K562 (cell line): Measurements from ENCODE around the gene NUP210. TPM values are rescaled to one million over a fixed set of nuclear protein-coding genes. Genes with fewer than 3 reads are reported as not detected.

Source experiments
- ADNP ChIP-seq: fragments of 200-800 bp; sonication (Bioruptor generic); IDR thresholded peaks from 2 replicates; pipeline ENCODE4 v1.6.1; 2016; ENCODE audit warnings: missing genetic modification characterization, missing compliant biosample characterization
- C11orf30 ChIP-seq: fragments of 450-650 bp; IDR thresholded peaks from 2 replicates; pipeline ENCODE4 v1.6.1; 2016; ENCODE audit warnings: low read depth, mild to moderate bottlenecking
- COPS2 ChIP-seq: fragments of 450-650 bp; conservative IDR thresholded peaks from 2 replicates; pipeline ENCODE4 v1.6.1; 2016; ENCODE audit warnings: mild to moderate bottlenecking, moderate library complexity
- E2F1 ChIP-seq: sonication (generic); formaldehyde crosslinking; IDR thresholded peaks from 2 replicates; pipeline ENCODE4 v1.8.1; 2023; ENCODE audit warnings: mild to moderate bottlenecking, missing genetic modification reagents, moderate library complexity
- JUNB ChIP-seq: fragments of 450-650 bp; formaldehyde crosslinking; conservative IDR thresholded peaks from 2 replicates; pipeline ENCODE4 v1.4.0; 2020; ENCODE audit warnings: mild to moderate bottlenecking
- KLF10 ChIP-seq: fragments of 250-450 bp; sonication (Bioruptor Pico); IDR thresholded peaks from 2 replicates; pipeline ENCODE4 v1.6.1; 2021; ENCODE audit warnings: matching md5 sums
- LARP7 ChIP-seq: fragments of 450-650 bp; IDR thresholded peaks from 2 replicates; pipeline ENCODE4 v1.6.1; 2016
- LCOR ChIP-seq: sonication (generic); formaldehyde crosslinking; IDR thresholded peaks from 2 replicates; pipeline ENCODE4 v1.8.0; 2022; ENCODE audit warnings: mild to moderate bottlenecking, missing genetic modification reagents
- MLLT1 ChIP-seq, 2 experiments: fragments of 450-650 bp; IDR thresholded peaks; 2 replicates each; pipeline ENCODE4 v1.6.1; 2016
- MTA1 ChIP-seq: fragments of 450-650 bp; IDR thresholded peaks from 2 replicates; pipeline ENCODE4 v1.6.1; 2017; ENCODE audit warnings: borderline replicate concordance
- NCOA1 ChIP-seq: fragments of 450-650 bp; IDR thresholded peaks from 2 replicates; pipeline ENCODE4 v1.6.1; 2016; ENCODE audit warnings: low read depth
- PCBP1 ChIP-seq: fragments of 200-400 bp; formaldehyde crosslinking; IDR thresholded peaks from 2 replicates; pipeline ENCODE4 v1.6.1; 2018; ENCODE audit warnings: mild to moderate bottlenecking, low read depth, low read length; ENCODE audit not compliant: poor library complexity, severe bottlenecking
- POLR2AphosphoS5 ChIP-seq: IDR thresholded peaks from 2 replicates; pipeline ENCODE4 v1.6.1; 2011; ENCODE audit warnings: mild to moderate bottlenecking, low read depth, low read length, moderate library complexity; ENCODE audit not compliant: control insufficient read depth, insufficient read depth
- POLR2G ChIP-seq: fragments of 200-400 bp; formaldehyde crosslinking; IDR thresholded peaks from 2 replicates; pipeline ENCODE4 v1.6.1; 2017; ENCODE audit warnings: low read depth, mild to moderate bottlenecking, antibody characterized with exemption, low read length, moderate library complexity
- PRPF4 ChIP-seq: fragments of 200-400 bp; formaldehyde crosslinking; IDR thresholded peaks from one replicate; pipeline ENCODE4 v1.6.1; 2017; ENCODE audit warnings: low read length, low read depth, mild to moderate bottlenecking; ENCODE audit not compliant: insufficient read depth, poor library complexity, severe bottlenecking
- RFX1 ChIP-seq: fragments of 450-650 bp; IDR thresholded peaks from 2 replicates; pipeline ENCODE4 v1.6.1; 2016; ENCODE audit warnings: mild to moderate bottlenecking, moderate library complexity
- SMC3 ChIP-seq: conservative IDR thresholded peaks from 2 replicates; pipeline ENCODE4 v1.6.1; 2011; ENCODE audit warnings: low read depth, low read length, improper control_type of control experiment; ENCODE audit not compliant: insufficient read depth
- TAF15 ChIP-seq: fragments of 200-400 bp; formaldehyde crosslinking; IDR thresholded peaks from 2 replicates; pipeline ENCODE4 v1.6.1; 2017; ENCODE audit warnings: mild to moderate bottlenecking, low read depth, low read length, moderate library complexity
- TRIM28 ChIP-seq: fragments of 450-650 bp; IDR thresholded peaks from 2 replicates; pipeline ENCODE4 v1.6.1; 2017
- YBX1 ChIP-seq: fragments of 450-650 bp; IDR thresholded peaks from 2 replicates; pipeline ENCODE4 v1.7.1; 2016; ENCODE audit warnings: mild to moderate bottlenecking
- ZBTB43 ChIP-seq: sonication (generic); formaldehyde crosslinking; IDR thresholded peaks from 2 replicates; pipeline ENCODE4 v1.8.0; 2023; ENCODE audit warnings: mild to moderate bottlenecking, missing genetic modification reagents
- ZBTB7A ChIP-seq: IDR thresholded peaks from 2 replicates; pipeline ENCODE4 v1.6.1; 2011; ENCODE audit warnings: low read depth, mild to moderate bottlenecking, low read length, moderate library complexity, borderline replicate concordance; ENCODE audit not compliant: control insufficient read depth
- ZNF212 ChIP-seq: fragments of 450-650 bp; formaldehyde crosslinking; IDR thresholded peaks from 2 replicates; pipeline ENCODE4 v1.4.0; 2020; ENCODE audit warnings: mild to moderate bottlenecking
- ZNF311 ChIP-seq: fragments of 250-450 bp; sonication (Bioruptor Pico); IDR thresholded peaks from 2 replicates; pipeline ENCODE4 v1.4.0; 2020; ENCODE audit warnings: mild to moderate bottlenecking, moderate library complexity
- ZNF436 ChIP-seq: fragments of 250-450, 450-650 bp; sonication (Bioruptor Pico); formaldehyde crosslinking; IDR thresholded peaks from 2 replicates; pipeline ENCODE4 v1.7.0; 2020; ENCODE audit warnings: mild to moderate bottlenecking
- ZNF707 ChIP-seq: fragments of 250-450 bp; sonication (Bioruptor Pico); conservative IDR thresholded peaks from 2 replicates; pipeline ENCODE4 v1.8.0; 2022; ENCODE audit warnings: inconsistent platforms, mild to moderate bottlenecking, moderate library complexity
- polyA plus RNA-seq, 8 experiments: library from polyadenylated mRNA; depleted of rRNA in 4 of 8; stranded (reverse) in 5 of 8; unstranded in 3 of 8; fragments of >200 nt; fragmentation: Nextera tagmentation in 2 of 8; fragmentation: Illumina TruSeq in 1 of 8; extraction: Ambion mirVana in 2 of 8; extraction: Trizol in 1 of 8; gene quantifications; 2 replicates each; pipeline versions ENCODE4 v1.2.1 to v1.2.3, GENCODE V29; 2011 to 2014; ENCODE audit warnings: inconsistent platforms in 1 of 8, missing spikeins in 1 of 8
- total RNA-seq, 7 experiments: library from RNA; depleted of rRNA in 6 of 7; stranded (reverse); fragments of >200 nt in 6 of 7; fragmentation: Illumina TruSeq in 2 of 7; extraction: Trizol in 2 of 7; gene quantifications; 2 replicates each; pipeline versions ENCODE4 v1.2.1 to v1.2.3, GENCODE V29; 2011 to 2021; ENCODE audit warnings: low replicate concordance in 1 of 7

The NUP210 gene
- total and polyA plus RNA-seq, 9 of the 15 experiments (the other 6 are each of a cell fraction or from before 2014, with no cell fraction given) = 1.2 to 138 (median 44.0) TPM

- TF ChIP-seq ZNF212 (CRISPR knock-in tag) = no peak
- TF ChIP-seq KLF10 (CRISPR knock-in tag) = no peak
- TF ChIP-seq ADNP (tag) = no peak
- TF ChIP-seq TRIM28 = no peak; the same call in 1 of the 2 replicates
- no peak for TF ChIP-seq ZBTB43 (CRISPR knock-in tag)
- TF ChIP-seq PCBP1 = no peak
- no peak for TF ChIP-seq C11orf30
- no peak for TF ChIP-seq ZNF436 (CRISPR knock-in tag)
- no peak for TF ChIP-seq JUNB
- no peak for TF ChIP-seq TAF15
- TF ChIP-seq PRPF4 = no peak
- TF ChIP-seq MLLT1 (IDR thresholded peaks at IDR 0.05) = no peak
- TF ChIP-seq LARP7 = no peak
- peak; percentile 90 for TF ChIP-seq ZBTB7A
- TF ChIP-seq POLR2AphosphoS5 = no peak
- peak; percentile 94 for TF ChIP-seq SMC3
- TF ChIP-seq E2F1 (CRISPR knock-in tag) = no peak; the same call in 1 of the 2 replicates
- TF ChIP-seq LCOR = no peak
- no peak for TF ChIP-seq COPS2
- TF ChIP-seq POLR2G = no peak
- TF ChIP-seq ZNF311 = no peak
- TF ChIP-seq NCOA1 = no peak
- no peak for TF ChIP-seq YBX1
- TF ChIP-seq MTA1 = peak; percentile 56; the same call in 1 of the 2 replicates
- no peak for TF ChIP-seq ZNF707 (CRISPR knock-in tag)
- no peak for TF ChIP-seq RFX1
Measured at GRCh38 chr3:13461169-13462124, 41.3 kb upstream of the NUP210 start (continued).
